ENCODE measurements around the gene EZR.

EZR gene

DNA sequence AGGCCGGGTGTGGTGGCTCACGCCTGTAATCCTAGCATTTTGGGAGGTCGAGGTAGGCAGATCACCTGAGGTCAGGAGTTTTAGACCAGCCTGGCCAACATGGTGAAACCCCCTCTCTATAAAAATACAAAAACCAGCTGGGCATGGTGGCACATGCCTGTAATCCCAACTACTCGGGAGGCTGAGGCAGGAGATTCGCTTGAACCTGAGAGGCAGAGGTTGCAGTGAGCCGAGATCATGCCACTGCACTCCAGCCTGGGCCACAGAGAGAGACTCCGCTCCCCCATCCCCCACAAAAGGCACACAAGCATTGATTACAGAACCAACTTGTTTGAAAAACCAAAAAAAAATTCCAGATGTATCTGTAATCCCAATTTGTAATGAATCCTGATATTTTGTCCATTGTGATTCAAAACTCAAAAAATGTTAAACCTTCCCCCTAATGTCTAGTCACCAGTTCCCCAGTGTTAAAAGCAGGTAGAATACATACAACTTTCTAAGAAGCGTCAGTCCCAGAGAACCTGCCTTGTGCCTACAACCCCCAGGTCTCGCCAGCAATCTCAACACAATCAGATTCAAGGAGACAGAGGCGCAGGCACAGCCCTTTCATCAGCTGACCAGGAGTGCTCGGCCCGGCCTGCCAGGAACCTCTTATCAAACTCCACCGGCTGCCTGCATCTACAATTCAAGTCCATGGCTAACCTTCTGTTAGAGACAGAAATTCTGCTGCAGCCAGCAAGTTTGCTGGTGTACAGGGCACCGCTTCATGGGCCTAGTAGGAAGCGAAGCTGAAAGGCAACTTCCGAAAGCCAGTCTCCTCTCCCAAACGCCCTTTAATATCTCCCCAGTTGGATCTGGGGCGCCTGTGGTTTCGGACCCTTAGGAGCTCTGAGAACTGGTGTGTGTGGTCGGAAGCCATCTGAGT is 2.1 kb downstream of the EZR start:
- no peak for DNase-seq (ENCODE audit: low spot score)
- peak overlapping the region; percentile 92 for H2AFZ ChIP-seq (ENCODE audit: low read length)
- peaks cover 7 to 20% of the 10 kb centered on the region in 2 donors for H3K4me1 ChIP-seq (ENCODE audit: control insufficient read depth in 2 of 2, insufficient read depth in 1 of 2, low read depth in 1 of 2, low read length in 2 of 2)
- H3K4me3 ChIP-seq (ENCODE audit: low read length in 2 of 2): peak overlapping the region; percentile 69 to 84
- H3K9me3 ChIP-seq (replicated peaks in 1 of 2; ENCODE audit: control insufficient read depth in 2 of 2, insufficient read depth in 1 of 2, low read depth in 1 of 2, low read length in 2 of 2): peaks cover 0 to 1% of the 10 kb centered on the region in 2 donors
- no peak overlapping the region for H4K91ac ChIP-seq (ENCODE audit: low read depth, low read length, poor library complexity)
- no peak overlapping the region for H2AK5ac ChIP-seq (ENCODE audit: low read depth, low read length)
- no peak overlapping the region for H2BK120ac ChIP-seq (ENCODE audit: low read depth, low read length)
- no peak overlapping the region for H3K14ac ChIP-seq (ENCODE audit: low read length)
- H3K27ac ChIP-seq (replicated peaks; ENCODE audit: low read length): no peak overlapping the region
- no peak overlapping the region for H2BK12ac ChIP-seq (ENCODE audit: low read length)
- H3K4me2 ChIP-seq (ENCODE audit: insufficient read depth, low read length, poor library complexity, severe bottlenecking): peak overlapping the region; percentile 93
- H3K36me3 ChIP-seq (replicated peaks in 1 of 2; ENCODE audit: control insufficient read depth in 2 of 2, insufficient read depth in 2 of 2, low read length in 2 of 2): peaks cover 8 to 43% of the 10 kb centered on the region in 2 donors
- H3K79me1 ChIP-seq (ENCODE audit: low read depth, low read length): peaks cover 11% of the 10 kb centered on the region
- no peak overlapping the region for H3K9ac ChIP-seq (ENCODE audit: low read depth, low read length, poor library complexity)
- H3K23ac ChIP-seq (ENCODE audit: low read depth, low read length, poor library complexity): no peak overlapping the region
- no CpG with 5 or more reads among the region's 20 CpGs for WGBS, 2 donors (ENCODE audit: extremely low coverage in 2 of 2, insufficient read length in 2 of 2, insufficient replicate concordance in 1 of 2)
- no peak overlapping the region for H4K8ac ChIP-seq (ENCODE audit: low read depth, low read length)
- H2BK15ac ChIP-seq (ENCODE audit: low read length): no peak overlapping the region
- no peaks in the 10 kb centered on the region for H3K27me3 ChIP-seq (ENCODE audit: control insufficient read depth in 3 of 3, insufficient read depth in 3 of 3, low read depth in 1 of 3, low read length in 3 of 3)
- H2BK5ac ChIP-seq (ENCODE audit: low read length): no peak overlapping the region
- H3K18ac ChIP-seq (ENCODE audit: low read length): no peak overlapping the region
- no peak overlapping the region for H3K4ac ChIP-seq (ENCODE audit: low read length)

DNA sequence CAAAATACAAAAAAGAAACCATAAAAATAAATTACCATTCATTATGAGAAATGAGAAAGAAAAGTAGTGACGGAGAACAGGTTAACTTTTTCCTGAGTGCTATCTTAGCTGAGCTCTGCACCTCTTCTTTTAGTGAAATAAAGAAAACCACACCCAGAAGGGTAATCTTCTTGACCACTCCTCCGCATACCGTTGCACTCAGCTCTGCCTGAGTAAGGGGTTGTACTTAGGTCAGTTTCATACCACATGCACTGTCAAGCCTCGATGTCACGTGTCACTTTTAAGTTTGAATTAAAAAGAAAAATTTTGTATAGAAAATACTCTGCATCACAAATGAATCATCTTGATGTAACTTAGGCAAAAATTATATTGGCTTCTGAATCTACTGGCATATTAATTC is 2.8 kb downstream of the EZR start:
- no peak overlapping the region for H3K9ac ChIP-seq (ENCODE audit: low read depth, low read length, poor library complexity)
- H2BK5ac ChIP-seq (ENCODE audit: low read length): no peak overlapping the region
- H4K8ac ChIP-seq (ENCODE audit: low read depth, low read length): no peak overlapping the region
- H3K4me1 ChIP-seq (ENCODE audit: control insufficient read depth in 2 of 2, insufficient read depth in 1 of 2, low read depth in 1 of 2, low read length in 2 of 2): peaks cover 7 to 20% of the 10 kb centered on the region in 2 donors
- peaks cover 0 to 1% of the 10 kb centered on the region in 2 donors for H3K9me3 ChIP-seq (replicated peaks in 1 of 2; ENCODE audit: control insufficient read depth in 2 of 2, insufficient read depth in 1 of 2, low read depth in 1 of 2, low read length in 2 of 2)
- no peak overlapping the region for H4K91ac ChIP-seq (ENCODE audit: low read depth, low read length, poor library complexity)
- no peak overlapping the region for H3K4me2 ChIP-seq (ENCODE audit: insufficient read depth, low read length, poor library complexity, severe bottlenecking)
- no peak overlapping the region for H3K23ac ChIP-seq (ENCODE audit: low read depth, low read length, poor library complexity)
- no peak for DNase-seq (ENCODE audit: low spot score)
- H3K79me1 ChIP-seq (ENCODE audit: low read depth, low read length): peaks cover 11% of the 10 kb centered on the region
- H2BK12ac ChIP-seq (ENCODE audit: low read length): no peak overlapping the region
- H3K14ac ChIP-seq (ENCODE audit: low read length): no peak overlapping the region
- H2AK5ac ChIP-seq (ENCODE audit: low read depth, low read length): no peak overlapping the region
- no peak overlapping the region for H3K4ac ChIP-seq (ENCODE audit: low read length)
- no peak overlapping the region for H3K27ac ChIP-seq (replicated peaks; ENCODE audit: low read length)
- H3K18ac ChIP-seq (ENCODE audit: low read length): no peak overlapping the region
- H2AFZ ChIP-seq (ENCODE audit: low read length): no peak overlapping the region
- H2BK120ac ChIP-seq (ENCODE audit: low read depth, low read length): no peak overlapping the region
- H3K36me3 ChIP-seq (replicated peaks in 1 of 2; ENCODE audit: control insufficient read depth in 2 of 2, insufficient read depth in 2 of 2, low read length in 2 of 2): peaks cover 8 to 50% of the 10 kb centered on the region in 2 donors
- WGBS, 2 donors (ENCODE audit: extremely low coverage in 2 of 2, insufficient read length in 2 of 2, insufficient replicate concordance in 1 of 2): no CpG with 5 or more reads among the region's 5 CpGs
- H2BK15ac ChIP-seq (ENCODE audit: low read length): no peak overlapping the region
- peak overlapping the region in 1 of 2 donors; percentile 5 for H3K4me3 ChIP-seq (ENCODE audit: low read length in 2 of 2)
- no peaks in the 10 kb centered on the region for H3K27me3 ChIP-seq (ENCODE audit: control insufficient read depth in 3 of 3, insufficient read depth in 3 of 3, low read depth in 1 of 3, low read length in 3 of 3)

DNA sequence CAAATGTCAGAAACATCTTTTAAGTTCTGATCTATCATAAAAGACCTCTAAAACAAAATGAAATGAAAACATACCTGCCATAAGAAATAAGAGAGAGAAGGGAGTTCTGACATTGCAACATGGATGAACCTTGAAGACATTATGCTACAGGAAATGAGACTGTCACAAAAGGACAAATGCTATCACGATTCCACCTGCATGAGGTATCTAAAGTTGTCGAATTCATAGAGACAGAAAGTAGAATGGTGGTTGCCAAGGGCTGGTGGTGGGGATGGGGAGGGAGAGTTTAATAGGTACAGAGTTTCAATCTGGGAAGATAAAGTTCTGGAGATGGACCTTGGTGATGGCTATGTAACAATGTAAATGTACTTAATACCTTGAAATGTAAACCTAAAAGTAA is 3.3 kb downstream of the EZR start:
- Histone ChIP-seq H3K27ac (replicated peaks; ENCODE audit: low read length) (no peak overlapping the region), H3K9ac (ENCODE audit: low read depth, low read length, poor library complexity) (no peak overlapping the region), H2BK15ac (ENCODE audit: low read length) (no peak overlapping the region), H3K23ac (ENCODE audit: low read depth, low read length, poor library complexity) (no peak overlapping the region), H3K4me2 (ENCODE audit: insufficient read depth, low read length, poor library complexity, severe bottlenecking) (no peak overlapping the region), H2AK5ac (ENCODE audit: low read depth, low read length) (no peak overlapping the region), H3K27me3 (ENCODE audit: control insufficient read depth in 3 of 3, insufficient read depth in 3 of 3, low read depth in 1 of 3, low read length in 3 of 3) (no peaks in the 10 kb centered on the region), H2BK120ac (ENCODE audit: low read depth, low read length) (no peak overlapping the region), H2BK12ac (ENCODE audit: low read length) (no peak overlapping the region), H3K4ac (ENCODE audit: low read length) (no peak overlapping the region), H4K8ac (ENCODE audit: low read depth, low read length) (no peak overlapping the region), H3K36me3 (replicated peaks in 1 of 2; ENCODE audit: control insufficient read depth in 2 of 2, insufficient read depth in 2 of 2, low read length in 2 of 2) (peaks cover 8 to 54% of the 10 kb centered on the region in 2 donors), H3K79me1 (ENCODE audit: low read depth, low read length) (peaks cover 11% of the 10 kb centered on the region), H2AFZ (ENCODE audit: low read length) (no peak overlapping the region), H3K4me1 (ENCODE audit: control insufficient read depth in 2 of 2, insufficient read depth in 1 of 2, low read depth in 1 of 2, low read length in 2 of 2) (peaks cover 7 to 20% of the 10 kb centered on the region in 2 donors), H3K4me3 (ENCODE audit: low read length in 2 of 2) (no peak overlapping the region), H3K9me3 (replicated peaks in 1 of 2; ENCODE audit: control insufficient read depth in 2 of 2, insufficient read depth in 1 of 2, low read depth in 1 of 2, low read length in 2 of 2) (peaks cover 0 to 1% of the 10 kb centered on the region in 2 donors), H2BK5ac (ENCODE audit: low read length) (no peak overlapping the region), H3K14ac (ENCODE audit: low read length) (no peak overlapping the region), H3K18ac (ENCODE audit: low read length) (no peak overlapping the region), H4K91ac (ENCODE audit: low read depth, low read length, poor library complexity) (no peak overlapping the region)
- DNase-seq (ENCODE audit: low spot score): no peak
- no CpG with 5 or more reads among the region's 2 CpGs for WGBS, 2 donors (ENCODE audit: extremely low coverage in 2 of 2, insufficient read length in 2 of 2, insufficient replicate concordance in 1 of 2)

DNA sequence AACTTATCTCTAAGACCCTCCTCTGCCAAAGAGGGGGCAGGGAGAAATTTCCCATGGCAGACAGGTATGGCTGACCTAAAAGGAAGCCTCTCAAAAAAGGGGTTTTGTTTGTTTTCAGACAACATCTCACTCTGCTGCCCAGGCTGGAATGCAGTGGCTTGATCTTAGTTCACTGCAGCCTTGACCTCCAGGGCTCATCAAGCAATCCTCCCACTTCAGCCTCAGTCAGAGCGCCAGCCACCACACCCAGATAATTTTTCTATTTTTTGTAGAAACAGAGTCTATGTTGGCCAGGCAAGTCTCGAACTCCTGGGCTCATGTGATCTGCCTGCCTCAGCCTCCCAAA is 3.8 kb downstream of the EZR start:
- H2AFZ ChIP-seq (ENCODE audit: low read length): no peak overlapping the region
- H3K27me3 ChIP-seq (ENCODE audit: control insufficient read depth in 3 of 3, insufficient read depth in 3 of 3, low read depth in 1 of 3, low read length in 3 of 3): no peaks in the 10 kb centered on the region
- DNase-seq (ENCODE audit: low spot score): no peak
- no peak overlapping the region for H2BK12ac ChIP-seq (ENCODE audit: low read length)
- no peak overlapping the region for H3K4me3 ChIP-seq (ENCODE audit: low read length in 2 of 2)
- H3K4me1 ChIP-seq (ENCODE audit: control insufficient read depth in 2 of 2, insufficient read depth in 1 of 2, low read depth in 1 of 2, low read length in 2 of 2): peaks cover 7 to 20% of the 10 kb centered on the region in 2 donors
- no peak overlapping the region for H3K14ac ChIP-seq (ENCODE audit: low read length)
- H4K91ac ChIP-seq (ENCODE audit: low read depth, low read length, poor library complexity): no peak overlapping the region
- no peak overlapping the region for H2AK5ac ChIP-seq (ENCODE audit: low read depth, low read length)
- H3K18ac ChIP-seq (ENCODE audit: low read length): no peak overlapping the region
- no peak overlapping the region for H2BK5ac ChIP-seq (ENCODE audit: low read length)
- H3K23ac ChIP-seq (ENCODE audit: low read depth, low read length, poor library complexity): no peak overlapping the region
- WGBS, 2 donors (ENCODE audit: extremely low coverage in 2 of 2, insufficient read length in 2 of 2, insufficient replicate concordance in 1 of 2): no CpG with 5 or more reads among the region's 2 CpGs
- no peak overlapping the region for H3K4ac ChIP-seq (ENCODE audit: low read length)
- no peak overlapping the region for H3K9ac ChIP-seq (ENCODE audit: low read depth, low read length, poor library complexity)
- H3K4me2 ChIP-seq (ENCODE audit: insufficient read depth, low read length, poor library complexity, severe bottlenecking): no peak overlapping the region
- H3K79me1 ChIP-seq (ENCODE audit: low read depth, low read length): peaks cover 11% of the 10 kb centered on the region
- no peak overlapping the region for H2BK15ac ChIP-seq (ENCODE audit: low read length)
- H2BK120ac ChIP-seq (ENCODE audit: low read depth, low read length): no peak overlapping the region
- no peak overlapping the region for H4K8ac ChIP-seq (ENCODE audit: low read depth, low read length)
- peaks cover 8 to 60% of the 10 kb centered on the region in 2 donors for H3K36me3 ChIP-seq (replicated peaks in 1 of 2; ENCODE audit: control insufficient read depth in 2 of 2, insufficient read depth in 2 of 2, low read length in 2 of 2)
- H3K9me3 ChIP-seq (replicated peaks in 1 of 2; ENCODE audit: control insufficient read depth in 2 of 2, insufficient read depth in 1 of 2, low read depth in 1 of 2, low read length in 2 of 2): peaks cover 0 to 1% of the 10 kb centered on the region in 2 donors
- H3K27ac ChIP-seq (replicated peaks; ENCODE audit: low read length): no peak overlapping the region

Measured in neuronal stem cell (in vitro differentiated cells).